Mucosa of rectum (tissue), 2 donors: ENCODE data around the gene BDH1.
A peak's percentile ranks its signal among the peaks of the same experiment; 100 is the strongest.

Experiments
- H3K27ac ChIP-seq, 2 donors: one replicate each; pipeline ENCODE4 v1.7.0; 2013; ENCODE audit warnings: inconsistent platforms in 2 of 2, low read depth in 2 of 2, low read length in 2 of 2
- H3K27me3 ChIP-seq, 2 donors: one replicate each; pipeline ENCODE4 v1.7.0; 2013; ENCODE audit warnings: low read length in 2 of 2; ENCODE audit not compliant: control insufficient read depth in 2 of 2, insufficient read depth in 2 of 2
- H3K36me3 ChIP-seq, 2 donors: one replicate each; pipeline ENCODE4 v1.7.0; 2013; ENCODE audit warnings: low read length in 2 of 2; ENCODE audit not compliant: control insufficient read depth in 2 of 2, insufficient read depth in 2 of 2
- H3K4me1 ChIP-seq, 2 donors: one replicate each; pipeline ENCODE4 v1.7.0; 2013; ENCODE audit warnings: low read length in 2 of 2, mild to moderate bottlenecking in 1 of 2; ENCODE audit not compliant: control insufficient read depth in 2 of 2, insufficient read depth in 2 of 2
- H3K4me3 ChIP-seq, 2 donors: one replicate each; pipeline ENCODE4 v1.7.0; 2013; ENCODE audit warnings: low read length in 2 of 2
- H3K9ac ChIP-seq, 2 donors: one replicate each; pipeline ENCODE4 v1.7.0; 2013; ENCODE audit warnings: low read length in 2 of 2, low read depth in 1 of 2, mild to moderate bottlenecking in 1 of 2
- H3K9me3 ChIP-seq, 2 donors: one replicate each; pipeline ENCODE4 v1.7.0; 2013; ENCODE audit warnings: low read length in 2 of 2; ENCODE audit not compliant: control insufficient read depth in 2 of 2
- donor health status: healthy.
- donor health status: Normal muscosa, but diverticular disease.

Gene BDH1

DNA sequence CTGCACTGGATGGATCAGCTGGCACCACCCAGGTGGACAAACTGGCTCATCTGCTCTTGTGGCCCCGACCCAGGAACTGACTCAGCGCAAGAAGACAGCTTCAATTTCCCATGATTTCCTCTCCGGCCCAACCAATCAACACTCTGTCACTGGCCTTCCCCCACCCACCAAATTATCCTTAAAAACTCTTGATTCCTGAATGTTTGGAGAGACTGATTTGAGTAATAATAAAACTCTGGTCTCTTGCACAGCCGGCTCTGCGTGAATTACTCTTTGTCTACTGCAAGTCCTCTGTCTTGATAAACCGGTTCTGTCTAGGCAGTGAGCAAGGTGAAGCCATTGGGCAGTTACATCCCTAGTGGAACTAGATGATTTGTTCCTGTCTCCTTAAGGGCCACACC lies 16.1 kb downstream of the BDH1 start:
- H3K9me3 ChIP-seq = no peaks in the 10 kb centered on the region
- peak overlapping the region; percentile 71 for H3K27ac ChIP-seq
- peaks cover 0 to 8% of the 10 kb centered on the region in 2 donors for H3K4me1 ChIP-seq
- no peak overlapping the region for H3K9ac ChIP-seq
- H3K36me3 ChIP-seq = peaks cover 34 to 41% of the 10 kb centered on the region in 2 donors
- no peak overlapping the region for H3K4me3 ChIP-seq
- no peaks in the 10 kb centered on the region for H3K27me3 ChIP-seq

DNA sequence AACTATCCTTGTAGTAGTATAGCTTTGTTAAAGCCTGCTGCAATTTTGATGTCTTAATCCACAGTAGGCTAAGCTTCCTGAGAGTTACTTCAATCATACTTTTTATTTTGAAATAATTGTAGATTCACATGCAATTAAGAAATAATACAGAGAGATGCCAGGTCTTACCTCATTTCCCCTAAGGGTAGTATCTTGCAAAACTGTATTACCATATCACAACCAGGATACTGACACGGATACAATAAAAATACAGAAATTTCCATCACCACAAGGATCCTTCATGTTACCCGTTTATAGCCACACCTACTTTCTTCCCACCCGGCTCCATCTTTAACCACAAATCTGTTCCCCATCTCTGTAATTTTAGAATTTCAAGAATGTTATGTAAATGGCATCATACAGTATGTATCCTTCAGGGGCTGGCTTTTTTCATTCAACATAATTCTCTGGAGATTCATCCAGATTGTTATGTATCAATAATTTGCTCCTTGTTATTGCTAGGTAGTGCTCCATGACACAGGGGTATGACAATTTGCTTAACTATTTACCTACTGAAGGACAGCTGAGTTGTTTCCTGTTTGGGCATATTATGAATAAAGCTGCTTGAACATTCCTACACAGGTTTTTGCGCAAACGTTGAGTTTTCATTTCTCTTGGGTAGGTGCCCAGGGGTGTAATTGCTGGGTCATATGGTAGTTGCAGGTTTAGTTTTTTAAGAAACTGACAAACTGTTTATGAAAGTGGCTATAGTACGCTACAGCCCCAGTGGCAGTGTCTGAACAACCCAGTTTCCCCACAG lies 21.6 kb downstream of the BDH1 start:
- Histone ChIP-seq H3K27ac (no peak overlapping the region), H3K4me3 (no peak overlapping the region), H3K4me1 (no peaks in the 10 kb centered on the region), H3K36me3 (peaks cover 36 to 46% of the 10 kb centered on the region in 2 donors), H3K9ac (no peak overlapping the region), H3K9me3 (no peaks in the 10 kb centered on the region), H3K27me3 (no peaks in the 10 kb centered on the region)

DNA sequence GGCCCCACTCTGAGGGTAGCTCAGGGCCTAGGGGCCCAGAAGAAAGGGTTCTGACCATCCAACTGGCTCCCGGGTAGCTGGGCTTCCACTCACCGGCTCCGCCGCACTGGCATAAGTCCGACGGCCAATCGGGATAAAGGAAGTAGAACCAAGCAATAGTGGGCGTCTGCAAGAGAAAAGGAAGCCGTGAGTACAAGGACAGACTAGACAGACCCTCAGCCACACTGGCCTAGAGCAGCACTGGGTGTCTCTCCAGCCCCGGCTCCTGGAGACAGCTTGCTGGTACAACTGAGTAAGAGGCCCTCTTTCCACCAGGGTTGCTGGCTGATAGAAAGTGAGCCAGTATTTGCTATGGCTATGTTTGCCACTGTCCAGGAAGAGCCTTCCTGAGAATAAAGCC lies 22.4 kb downstream of the BDH1 start:
- H3K27me3 ChIP-seq = no peaks in the 10 kb centered on the region
- no peak overlapping the region for H3K9ac ChIP-seq
- H3K27ac ChIP-seq = no peak overlapping the region
- peaks cover 38 to 44% of the 10 kb centered on the region in 2 donors for H3K36me3 ChIP-seq
- no peaks in the 10 kb centered on the region for H3K4me1 ChIP-seq
- H3K4me3 ChIP-seq = no peak overlapping the region
- no peaks in the 10 kb centered on the region for H3K9me3 ChIP-seq

DNA sequence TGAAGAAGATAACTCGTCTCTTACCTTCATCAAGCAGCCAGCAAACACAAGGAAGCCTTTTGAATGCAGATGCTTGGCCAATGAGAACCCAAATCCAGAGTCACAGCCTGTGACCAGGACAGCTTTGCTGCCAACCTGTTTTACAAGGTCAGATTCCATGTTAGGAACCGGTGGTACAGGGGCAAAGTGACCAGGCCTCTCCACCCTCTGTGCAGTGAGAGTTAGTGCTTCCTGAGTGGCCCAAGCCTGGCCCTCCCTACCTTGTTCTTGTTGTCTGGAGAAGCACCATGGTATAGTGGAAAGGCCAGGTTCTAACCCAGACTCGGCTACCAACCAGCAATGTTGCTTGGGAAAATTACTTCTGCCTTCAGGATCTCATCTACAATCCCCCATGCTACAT lies 23.4 kb downstream of the BDH1 start:
- H3K36me3 ChIP-seq = peaks cover 38 to 47% of the 10 kb centered on the region in 2 donors
- no peak overlapping the region for H3K9ac ChIP-seq
- H3K27me3 ChIP-seq = no peaks in the 10 kb centered on the region
- no peak overlapping the region for H3K4me3 ChIP-seq
- no peak overlapping the region for H3K27ac ChIP-seq
- no peaks in the 10 kb centered on the region for H3K9me3 ChIP-seq
- H3K4me1 ChIP-seq = no peaks in the 10 kb centered on the region

DNA sequence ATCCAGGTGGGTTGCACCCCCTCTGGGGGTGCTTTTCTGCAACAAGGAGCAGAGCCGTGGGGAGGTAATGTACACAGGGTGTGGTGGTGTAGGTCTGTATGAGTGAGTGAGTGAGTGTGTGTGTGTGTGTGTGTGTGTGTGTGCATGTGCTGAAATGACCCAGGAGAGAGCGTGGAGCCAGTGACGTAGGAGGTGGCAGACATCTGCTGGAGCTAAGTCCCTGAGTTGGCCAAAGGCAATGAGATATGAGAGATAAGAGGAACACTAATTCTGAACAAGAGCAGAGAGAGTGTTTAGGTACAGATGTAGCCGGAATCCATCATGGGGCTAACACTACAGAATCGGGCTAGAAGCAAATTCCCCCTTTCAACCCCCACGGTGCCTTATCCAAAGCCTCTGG lies 27.6 kb downstream of the BDH1 start:
- no peaks in the 10 kb centered on the region for H3K9me3 ChIP-seq
- peaks cover 39 to 59% of the 10 kb centered on the region in 2 donors for H3K36me3 ChIP-seq
- no peak overlapping the region for H3K4me3 ChIP-seq
- H3K9ac ChIP-seq = no peak overlapping the region
- H3K27me3 ChIP-seq = no peaks in the 10 kb centered on the region
- H3K27ac ChIP-seq = no peak overlapping the region
- H3K4me1 ChIP-seq = no peaks in the 10 kb centered on the region

DNA sequence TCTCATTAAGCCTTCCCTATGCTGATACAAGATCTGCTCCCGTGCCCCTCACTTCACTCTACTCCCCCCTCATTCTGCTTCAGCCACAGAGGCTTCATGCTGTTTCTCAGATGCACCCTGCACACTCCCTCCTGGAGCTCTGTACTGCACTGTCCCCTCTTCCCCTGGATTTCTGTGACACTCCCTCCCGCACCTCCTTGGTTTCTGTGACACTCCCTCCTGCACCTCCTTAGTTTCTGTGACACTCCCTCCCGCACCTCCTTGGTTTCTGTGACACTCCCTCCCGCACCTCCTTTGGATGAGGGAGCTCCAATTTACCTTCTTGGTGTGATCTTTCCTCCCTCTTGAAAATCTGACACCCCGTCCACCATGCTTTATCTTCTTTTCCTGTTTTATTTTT lies 28.2 kb downstream of the BDH1 start:
- Histone ChIP-seq H3K9me3 (no peaks in the 10 kb centered on the region), H3K27me3 (no peaks in the 10 kb centered on the region), H3K27ac (no peak overlapping the region), H3K4me3 (no peak overlapping the region), H3K36me3 (peaks cover 38 to 57% of the 10 kb centered on the region in 2 donors), H3K4me1 (peaks cover 4% of the 10 kb centered on the region in 2 donors), H3K9ac (no peak overlapping the region)

DNA sequence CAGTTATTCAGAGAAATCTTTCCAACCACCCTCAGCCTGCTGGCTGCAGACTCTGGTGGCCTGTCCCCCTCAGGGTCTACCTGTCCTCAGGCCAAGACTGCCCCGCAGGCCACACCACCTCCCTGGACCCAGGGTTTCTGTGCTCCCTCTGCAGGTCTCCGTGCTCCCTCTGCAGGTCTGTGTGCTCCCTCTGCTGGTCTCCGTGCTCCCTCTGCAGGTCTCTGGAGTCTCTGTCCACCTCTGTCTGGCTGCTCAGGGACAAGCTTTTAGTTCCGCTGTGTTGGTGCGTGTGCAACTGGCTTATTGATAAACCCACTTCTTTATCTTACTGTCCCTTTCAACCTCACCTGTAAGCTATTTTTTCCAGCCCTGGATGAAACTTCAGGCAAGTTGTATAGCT lies 30.1 kb downstream of the BDH1 start:
- Histone ChIP-seq H3K9ac (no peak overlapping the region), H3K36me3 (peaks cover 26 to 48% of the 10 kb centered on the region in 2 donors), H3K27me3 (no peaks in the 10 kb centered on the region), H3K4me3 (no peak overlapping the region), H3K27ac (no peak overlapping the region), H3K9me3 (no peaks in the 10 kb centered on the region), H3K4me1 (peaks cover 21 to 22% of the 10 kb centered on the region in 2 donors)

DNA sequence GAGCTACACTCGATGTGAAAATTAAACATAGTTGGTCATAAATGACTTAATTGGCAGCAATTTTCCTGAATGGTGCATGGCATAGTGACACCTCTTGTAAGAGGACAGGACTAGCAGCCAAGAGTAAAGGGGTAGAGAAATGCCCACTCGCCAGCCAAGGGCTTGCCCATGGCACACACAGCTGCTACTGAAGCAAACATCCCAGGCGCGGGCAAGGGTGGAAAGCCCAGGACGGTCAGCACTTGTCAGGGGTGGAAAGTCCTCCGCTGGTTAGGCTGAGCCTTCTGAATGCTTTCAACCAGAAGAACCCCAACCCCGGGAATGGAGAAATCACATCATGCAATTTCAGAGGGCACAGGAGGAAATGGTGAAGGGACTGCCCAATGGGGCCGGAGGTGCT lies 31.6 kb downstream of the BDH1 start:
- Histone ChIP-seq H3K4me3 (no peak overlapping the region), H3K9ac (no peak overlapping the region), H3K4me1 (peaks cover 32 to 34% of the 10 kb centered on the region in 2 donors), H3K9me3 (no peaks in the 10 kb centered on the region), H3K27ac (no peak overlapping the region), H3K36me3 (peaks cover 23 to 39% of the 10 kb centered on the region in 2 donors), H3K27me3 (no peaks in the 10 kb centered on the region)

DNA sequence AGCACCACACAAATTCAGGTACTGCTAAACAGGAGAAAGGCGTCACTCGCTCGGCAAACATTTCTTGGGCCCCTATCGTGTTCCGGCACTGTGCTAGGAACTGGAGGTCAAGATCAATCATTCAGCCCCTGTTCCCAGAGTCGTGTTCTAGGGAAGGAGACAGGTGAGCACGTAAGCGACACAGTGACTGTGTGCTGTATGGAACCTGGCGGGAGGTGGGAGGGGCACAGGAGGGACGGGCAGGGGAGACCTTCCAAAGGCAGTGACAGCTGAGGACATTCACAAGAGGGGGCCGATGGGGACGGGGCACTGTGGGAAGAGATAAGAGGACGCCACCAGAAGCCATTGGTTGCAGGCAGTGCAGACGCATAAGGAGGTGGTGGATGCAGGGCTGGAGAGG lies 32.2 kb downstream of the BDH1 start:
- H3K27me3 ChIP-seq = no peaks in the 10 kb centered on the region
- peaks cover 32 to 34% of the 10 kb centered on the region in 2 donors for H3K4me1 ChIP-seq
- H3K9ac ChIP-seq = no peak overlapping the region
- no peaks in the 10 kb centered on the region for H3K9me3 ChIP-seq
- no peak overlapping the region for H3K4me3 ChIP-seq
- peaks cover 17 to 38% of the 10 kb centered on the region in 2 donors for H3K36me3 ChIP-seq
- H3K27ac ChIP-seq = no peak overlapping the region

DNA sequence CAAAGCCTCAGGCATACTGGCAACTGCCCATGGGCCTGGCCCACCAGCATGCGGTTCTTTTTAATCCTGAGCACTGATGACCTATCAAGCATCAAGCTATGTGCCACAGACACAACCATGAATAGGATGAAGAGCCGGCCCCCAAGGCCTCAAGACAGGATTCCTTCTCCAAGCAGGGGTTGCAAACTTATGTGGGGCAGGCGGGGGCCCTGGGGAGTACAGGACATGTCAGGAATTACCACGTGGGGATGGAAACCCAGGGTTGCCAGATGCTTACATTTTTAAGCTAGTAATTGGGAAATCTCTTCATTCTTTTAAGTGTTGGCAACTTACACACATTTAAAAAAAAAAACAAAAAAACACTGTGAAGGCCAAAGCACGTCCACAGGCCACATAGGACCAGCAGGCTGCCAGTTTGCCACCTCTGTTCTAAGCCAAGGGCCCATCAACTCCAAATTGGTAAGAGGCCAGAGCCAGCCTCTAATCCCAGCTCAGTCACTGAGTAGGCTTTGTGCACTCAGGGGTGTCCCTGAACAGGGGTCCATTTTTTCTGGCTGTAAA lies 32.8 kb downstream of the BDH1 start:
- Histone ChIP-seq H3K9me3 (no peaks in the 10 kb centered on the region), H3K36me3 (peaks cover 17 to 33% of the 10 kb centered on the region in 2 donors), H3K4me3 (no peak overlapping the region), H3K27me3 (no peaks in the 10 kb centered on the region), H3K4me1 (peaks cover 32 to 34% of the 10 kb centered on the region in 2 donors), H3K27ac (peak overlapping the region; percentile 94 to 97), H3K9ac (peak overlapping the region in 1 of 2 donors; percentile 80)
